Stomach (tissue), 4 donors: Measurements from ENCODE around the gene KCTD16.

Source experiments
- POLR2AphosphoS5 ChIP-seq, 3 donors: sonication (generic); formaldehyde crosslinking; IDR thresholded peaks; one replicate each; pipeline ENCODE4 v1.6.1; 2016; ENCODE audit warnings: antibody characterized with exemption in 3 of 3
- TF ChIP-seq, protein P1 (sequence below), 7 experiments: fragments of 450-650 bp in 4 of 7; fragments of 200-600 bp in 3 of 7; sonication (generic) in 3 of 7; IDR thresholded peaks; one replicate each; pipeline ENCODE4 v1.5.1; 2016 to 2019; ENCODE audit warnings: antibody characterized with exemption in 7 of 7, control low read depth in 2 of 7, mild to moderate bottlenecking in 1 of 7

DNA sequence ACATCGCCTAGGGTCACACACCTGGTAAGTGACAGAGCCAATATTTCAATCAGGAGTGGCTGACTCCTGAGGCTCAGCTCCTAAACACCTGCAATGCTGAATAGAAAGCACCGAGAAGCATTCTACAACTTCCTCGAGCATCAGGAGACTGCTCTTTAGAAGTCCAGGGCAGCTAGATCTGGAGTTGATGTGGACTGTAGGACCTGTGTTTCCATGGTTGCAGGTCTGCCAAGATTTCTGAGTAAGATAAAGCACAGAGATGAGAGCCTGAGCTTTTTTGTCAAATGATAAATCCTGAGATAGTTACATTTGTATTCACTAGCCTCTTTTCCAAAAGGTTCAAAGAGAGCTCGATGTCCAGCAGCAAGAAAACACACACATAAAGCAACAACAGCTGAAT, 44.0 kb upstream of the KCTD16 start:
- TF ChIP-seq, protein P1, sequence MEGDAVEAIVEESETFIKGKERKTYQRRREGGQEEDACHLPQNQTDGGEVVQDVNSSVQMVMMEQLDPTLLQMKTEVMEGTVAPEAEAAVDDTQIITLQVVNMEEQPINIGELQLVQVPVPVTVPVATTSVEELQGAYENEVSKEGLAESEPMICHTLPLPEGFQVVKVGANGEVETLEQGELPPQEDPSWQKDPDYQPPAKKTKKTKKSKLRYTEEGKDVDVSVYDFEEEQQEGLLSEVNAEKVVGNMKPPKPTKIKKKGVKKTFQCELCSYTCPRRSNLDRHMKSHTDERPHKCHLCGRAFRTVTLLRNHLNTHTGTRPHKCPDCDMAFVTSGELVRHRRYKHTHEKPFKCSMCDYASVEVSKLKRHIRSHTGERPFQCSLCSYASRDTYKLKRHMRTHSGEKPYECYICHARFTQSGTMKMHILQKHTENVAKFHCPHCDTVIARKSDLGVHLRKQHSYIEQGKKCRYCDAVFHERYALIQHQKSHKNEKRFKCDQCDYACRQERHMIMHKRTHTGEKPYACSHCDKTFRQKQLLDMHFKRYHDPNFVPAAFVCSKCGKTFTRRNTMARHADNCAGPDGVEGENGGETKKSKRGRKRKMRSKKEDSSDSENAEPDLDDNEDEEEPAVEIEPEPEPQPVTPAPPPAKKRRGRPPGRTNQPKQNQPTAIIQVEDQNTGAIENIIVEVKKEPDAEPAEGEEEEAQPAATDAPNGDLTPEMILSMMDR (IDR thresholded peaks at IDR 0.05): no peak
- TF ChIP-seq POLR2AphosphoS5 (IDR thresholded peaks at IDR 0.05): no peak
